ENCODE results near the gene ADD1. TPM values are rescaled to one million over a fixed set of nuclear protein-coding genes. Genes with fewer than 3 reads are reported as not detected.

The ADD1 gene
- total RNA-seq, 1 donor from 2014 or later, result 228 TPM

DNA sequence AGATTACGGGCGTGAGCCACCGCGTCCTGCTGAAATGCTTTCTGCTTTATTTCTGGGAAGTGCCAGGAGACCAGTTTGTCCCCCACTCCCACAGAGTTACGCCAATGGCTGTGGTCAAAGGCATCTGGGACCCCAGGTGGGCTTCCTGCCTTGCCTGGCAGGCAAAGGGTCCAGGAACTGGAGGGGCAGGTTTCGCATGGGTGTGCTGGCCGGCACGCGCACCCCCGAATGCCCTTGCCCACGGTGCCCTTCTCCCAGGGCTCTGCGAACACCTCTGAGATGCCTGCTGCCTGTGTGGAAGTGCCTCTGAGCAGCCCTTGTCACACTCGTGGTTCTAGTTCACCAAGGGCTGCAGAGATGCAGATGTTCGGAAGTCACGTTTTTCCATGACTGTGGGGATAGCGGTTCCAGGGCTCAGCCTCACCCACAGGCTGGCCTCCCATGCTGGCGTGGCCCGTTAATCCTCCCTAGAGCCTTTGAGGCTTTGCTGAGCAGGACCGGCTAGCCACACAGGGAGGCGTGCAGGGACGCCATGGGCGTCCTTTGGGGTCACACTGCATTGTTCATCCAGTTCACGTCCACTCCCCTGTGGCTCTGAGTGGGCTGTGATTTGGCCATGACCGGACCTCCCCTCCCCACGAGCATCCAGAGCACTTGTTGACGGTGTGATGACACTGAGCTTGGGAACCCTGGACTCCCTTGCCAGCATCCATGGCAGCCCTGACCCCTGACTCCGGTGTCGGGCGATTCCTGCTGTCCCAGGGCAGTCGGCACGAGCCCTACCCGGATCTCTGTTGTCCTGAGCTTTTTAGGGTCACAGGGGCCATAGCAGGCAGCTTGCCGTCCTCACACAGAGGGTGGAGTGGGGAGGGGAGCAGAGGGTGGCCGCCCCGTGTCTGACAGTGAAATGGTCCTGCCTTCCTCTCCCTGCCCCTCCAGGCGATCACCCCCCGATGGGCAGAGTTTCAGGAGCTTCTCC, 12.7 kb upstream of the ADD1 start:
- ATAC-seq (no peak), DNase-seq (peak; percentile 18)
- intact Hi-C loops (cut with micrococcal nuclease), result no loop called here

DNA sequence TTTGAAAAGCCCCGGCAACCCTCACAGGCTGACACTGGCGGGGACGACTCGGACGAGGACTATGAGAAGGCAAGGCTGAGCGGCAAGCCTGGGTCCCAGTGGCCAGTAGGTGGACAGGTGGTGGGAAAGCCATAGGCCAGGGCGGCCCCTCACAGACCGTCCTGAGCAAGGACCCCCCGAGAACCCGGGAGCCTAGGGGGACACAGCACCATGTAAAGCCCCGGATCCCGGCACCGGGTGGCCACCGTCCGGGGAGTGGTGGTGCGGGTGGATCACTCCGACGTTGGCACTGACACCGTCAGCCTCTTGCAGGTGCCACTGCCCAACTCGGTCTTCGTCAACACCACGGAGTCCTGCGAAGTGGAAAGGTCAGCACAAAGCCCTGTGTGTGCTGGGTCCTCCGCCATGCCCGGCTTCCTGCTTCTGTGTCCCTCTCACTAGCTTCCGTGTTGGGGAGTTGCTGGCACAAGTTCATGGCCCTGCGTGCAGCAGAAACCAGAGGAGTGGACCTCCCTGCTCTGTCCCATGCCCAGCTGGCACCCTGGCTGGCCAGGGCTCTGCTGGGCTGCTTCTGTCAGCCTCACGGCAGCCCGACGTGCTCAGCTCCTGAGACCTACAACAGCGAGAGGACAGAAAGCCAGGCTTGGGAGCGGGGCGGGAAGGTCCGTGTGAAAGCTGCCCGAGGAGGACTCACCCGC, 11.9 kb upstream of the ADD1 start:
- ATAC-seq (no peak), DNase-seq (peak; percentile 27)
- intact Hi-C loops (cut with micrococcal nuclease), result no loop called here

DNA sequence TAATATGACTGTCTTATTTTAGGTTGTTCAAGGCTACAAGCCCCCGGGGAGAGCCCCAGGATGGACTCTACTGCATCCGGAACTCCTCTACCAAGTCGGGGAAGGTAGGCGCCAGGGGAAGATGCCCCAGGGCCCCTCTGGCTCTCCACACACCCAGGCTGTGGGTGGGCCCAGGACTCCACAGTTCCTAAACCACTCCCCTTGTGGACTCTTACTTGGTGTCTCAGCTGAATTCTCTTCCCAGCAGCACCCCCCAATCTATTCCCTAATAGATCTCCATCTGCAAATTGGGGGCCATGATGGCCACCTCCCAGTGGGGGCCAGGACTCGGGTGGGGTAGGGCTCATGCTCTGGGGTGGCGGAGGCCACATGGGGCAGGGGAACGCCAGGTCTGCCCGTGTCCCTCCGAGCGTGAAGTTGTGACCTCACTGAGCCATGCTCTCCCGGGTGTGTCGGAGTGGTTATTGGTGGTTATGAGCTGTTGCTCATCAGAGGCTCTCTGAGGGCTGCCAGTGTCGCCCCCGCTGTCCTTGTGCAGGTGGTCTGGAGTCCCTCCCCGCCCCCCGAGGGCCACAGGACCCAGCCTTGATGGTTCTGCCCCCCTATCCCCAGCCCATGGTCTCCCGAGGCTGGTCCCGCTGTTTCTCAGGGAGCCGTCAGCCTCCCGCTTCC, 11.2 kb upstream of the ADD1 start:
- ATAC-seq (no peak), DNase-seq (peak; percentile 9)
- intact Hi-C loops (cut with micrococcal nuclease), result no loop called here

DNA sequence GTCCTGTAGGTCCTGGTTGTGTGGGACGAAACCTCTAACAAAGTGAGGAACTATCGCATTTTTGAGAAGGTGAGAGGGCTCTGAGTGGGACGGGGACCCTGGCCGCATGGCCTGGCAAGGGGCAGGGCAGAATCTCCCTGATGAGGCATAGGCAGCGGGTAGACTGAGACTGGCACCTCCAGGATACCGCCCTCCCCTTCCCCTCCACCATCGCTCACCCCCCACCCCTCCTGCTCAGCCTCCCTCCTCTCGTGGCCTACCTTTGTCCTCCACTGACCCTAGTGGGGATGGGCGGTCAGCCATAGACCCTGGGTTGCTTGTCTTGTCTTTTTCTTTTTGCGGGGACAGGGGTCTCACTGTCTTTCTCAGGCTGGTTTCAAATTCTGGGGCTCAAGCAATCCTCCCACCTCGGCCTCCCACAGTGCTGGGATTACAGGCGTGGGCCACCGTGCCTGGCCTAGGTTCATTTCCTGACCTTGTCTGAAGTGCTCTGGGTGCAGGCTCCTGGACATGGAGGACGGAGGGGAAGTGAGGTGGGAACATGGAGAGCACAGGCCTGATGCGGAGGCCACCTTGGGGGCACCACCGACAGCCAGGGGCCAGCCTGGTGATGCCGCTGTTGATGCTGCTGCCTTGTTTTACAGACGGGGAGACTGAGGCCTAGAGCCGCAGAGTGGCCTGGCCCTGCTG, 10.5 kb upstream of the ADD1 start:
- intact Hi-C loops (cut with micrococcal nuclease), result no loop called here
- ATAC-seq (no peak), DNase-seq (no peak)

DNA sequence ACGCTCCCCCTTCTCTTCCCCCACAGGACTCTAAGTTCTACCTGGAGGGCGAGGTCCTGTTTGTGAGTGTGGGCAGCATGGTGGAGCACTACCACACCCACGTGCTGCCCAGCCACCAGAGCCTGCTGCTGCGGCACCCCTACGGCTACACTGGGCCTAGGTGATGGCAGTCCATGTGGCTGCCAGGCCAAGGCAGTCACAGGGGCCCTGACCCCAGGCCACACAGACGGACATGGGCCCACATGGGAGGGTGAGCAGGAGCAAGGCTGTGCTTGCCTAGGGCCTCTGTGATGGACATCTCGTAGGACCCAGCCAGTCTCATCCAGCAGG, 10.0 kb upstream of the ADD1 start:
- DNase-seq (no peak), ATAC-seq (no peak)
- intact Hi-C loops (cut with micrococcal nuclease), result no loop called here

DNA sequence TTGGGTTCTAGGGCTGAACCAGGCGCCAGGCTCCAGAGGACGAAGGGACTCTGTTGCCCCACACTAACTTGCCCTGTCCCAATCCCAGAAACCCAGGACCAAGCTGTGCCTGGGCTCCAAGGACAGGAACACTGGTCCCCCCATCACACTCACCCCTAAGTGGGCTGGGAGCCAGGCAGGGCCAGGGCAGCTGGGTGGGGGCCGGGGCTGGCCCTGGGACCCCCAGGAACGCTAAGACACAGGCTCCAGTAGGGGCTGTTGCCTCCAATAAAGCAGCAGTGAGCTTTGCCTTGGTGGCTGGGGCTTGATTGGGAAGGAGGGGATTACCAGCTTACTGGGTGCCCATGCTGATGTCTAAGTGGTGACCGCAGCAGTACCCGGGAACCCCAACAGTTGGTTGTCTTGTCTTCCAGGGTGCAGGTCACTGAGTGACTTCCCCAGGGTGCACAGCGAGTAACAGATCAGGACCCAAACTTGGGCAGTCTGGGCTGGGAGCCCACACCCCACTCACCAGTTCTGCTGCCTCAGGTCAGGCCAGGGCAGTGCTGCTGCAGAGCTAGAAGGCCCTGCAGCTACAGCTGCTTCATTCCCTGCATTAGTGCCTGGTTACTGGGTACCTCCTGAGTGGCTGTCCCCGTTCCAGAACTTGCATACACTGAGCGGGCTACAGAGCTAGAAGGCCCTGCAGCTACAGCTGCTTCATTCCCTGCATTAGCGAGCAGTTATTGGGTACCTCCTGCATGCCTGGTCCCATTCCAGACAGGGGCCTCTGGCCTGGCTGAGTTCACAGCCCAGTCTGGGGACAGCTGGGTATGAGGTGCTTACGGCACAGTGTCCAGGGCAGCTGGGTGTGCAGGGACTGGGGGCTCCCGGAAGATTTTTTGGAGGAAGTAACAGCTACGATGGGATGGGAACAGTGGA, 9.4 kb upstream of the ADD1 start:
- ATAC-seq, result no peak
- intact Hi-C loops (cut with micrococcal nuclease), result no loop called here
- DNase-seq, result peak; percentile 28

DNA sequence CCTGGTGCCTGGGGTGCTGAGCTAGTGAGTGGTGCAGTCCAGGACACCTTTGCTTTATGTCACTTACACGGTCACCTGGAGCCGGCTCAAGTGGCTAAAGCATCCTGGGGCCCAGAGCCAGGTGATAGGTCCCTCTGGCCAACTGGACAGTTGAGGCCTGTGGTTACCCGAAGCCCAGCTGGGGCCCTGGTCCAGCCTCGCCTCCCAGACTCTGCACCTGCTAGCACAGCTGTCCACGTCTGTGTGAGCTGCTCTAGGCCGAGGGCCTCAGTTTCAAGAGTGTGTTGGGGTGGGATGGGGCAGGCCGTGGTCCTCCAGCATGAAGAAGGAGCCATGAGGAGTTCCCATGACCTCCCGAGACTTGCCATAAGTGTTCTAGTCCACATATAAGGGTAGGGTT, 7.7 kb upstream of the ADD1 start:
- intact Hi-C loops (cut with micrococcal nuclease), result no loop called here
- ATAC-seq (no peak), DNase-seq (no peak)

DNA sequence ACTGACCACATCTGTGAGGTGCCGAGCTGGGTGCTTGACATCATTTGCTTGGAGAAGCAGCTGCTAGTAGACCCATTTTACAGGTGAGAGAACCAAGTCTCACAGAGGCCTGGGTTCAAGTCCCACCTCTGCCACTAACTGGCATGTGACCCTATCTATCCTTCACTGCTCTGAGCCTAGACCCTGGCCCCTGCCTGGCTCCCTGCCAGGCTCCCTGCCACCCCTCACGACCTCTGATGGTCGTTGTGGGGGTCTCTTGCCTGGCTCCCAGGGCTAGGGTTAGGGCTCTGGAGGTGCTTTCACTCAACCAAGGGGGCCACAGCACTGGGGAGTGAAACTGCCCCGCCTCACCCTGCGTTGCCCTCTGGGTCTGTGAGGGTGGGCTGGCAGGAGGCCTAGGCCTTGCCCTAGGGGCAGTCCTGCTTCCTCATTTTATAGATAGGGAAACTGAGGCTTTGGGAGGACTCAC, 7.2 kb upstream of the ADD1 start:
- intact Hi-C loops (cut with micrococcal nuclease), result no loop called here
- DNase-seq, result peak; percentile 28
- ATAC-seq, result no peak

DNA sequence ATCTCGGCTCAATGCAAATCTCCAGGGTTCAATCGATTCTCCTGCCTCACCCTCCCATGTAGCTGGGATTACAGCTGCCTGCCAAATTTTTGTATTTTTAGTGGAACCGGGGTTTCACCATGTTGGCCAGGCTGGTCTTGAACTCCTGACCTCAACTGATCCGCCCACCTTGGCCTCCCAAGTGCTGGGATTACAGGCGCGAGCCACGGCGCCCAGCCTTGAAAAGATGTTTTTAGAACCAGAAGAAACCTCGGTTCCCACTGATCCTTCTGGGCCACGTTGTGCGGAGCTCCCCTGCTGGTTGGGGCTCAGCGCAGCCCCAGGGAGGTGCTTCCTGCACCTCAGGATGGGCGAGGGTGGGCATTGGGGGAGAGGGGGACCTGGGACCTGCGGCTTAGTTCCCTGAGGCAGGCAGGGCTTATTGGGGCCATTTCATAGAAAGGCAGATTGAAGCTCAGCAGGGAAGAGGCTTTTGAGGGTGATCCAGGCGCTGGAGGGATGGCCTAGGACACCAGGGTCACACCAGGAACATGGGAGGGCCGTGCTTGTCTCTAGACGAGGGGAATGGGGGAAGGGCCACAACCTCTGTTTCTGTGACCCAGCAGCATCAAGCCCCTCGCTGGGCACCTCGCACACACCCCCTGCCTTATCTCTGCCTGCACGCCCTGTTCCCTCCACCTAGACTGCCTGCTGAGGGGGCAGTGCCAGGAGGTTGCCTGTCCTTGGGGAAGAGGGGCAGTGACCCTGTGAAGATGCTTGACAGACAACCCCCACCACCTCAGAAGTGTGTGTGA, 6.3 kb upstream of the ADD1 start:
- DNase-seq (no peak), ATAC-seq (peak; percentile 3)
- intact Hi-C loops (cut with micrococcal nuclease), result no loop called here

DNA sequence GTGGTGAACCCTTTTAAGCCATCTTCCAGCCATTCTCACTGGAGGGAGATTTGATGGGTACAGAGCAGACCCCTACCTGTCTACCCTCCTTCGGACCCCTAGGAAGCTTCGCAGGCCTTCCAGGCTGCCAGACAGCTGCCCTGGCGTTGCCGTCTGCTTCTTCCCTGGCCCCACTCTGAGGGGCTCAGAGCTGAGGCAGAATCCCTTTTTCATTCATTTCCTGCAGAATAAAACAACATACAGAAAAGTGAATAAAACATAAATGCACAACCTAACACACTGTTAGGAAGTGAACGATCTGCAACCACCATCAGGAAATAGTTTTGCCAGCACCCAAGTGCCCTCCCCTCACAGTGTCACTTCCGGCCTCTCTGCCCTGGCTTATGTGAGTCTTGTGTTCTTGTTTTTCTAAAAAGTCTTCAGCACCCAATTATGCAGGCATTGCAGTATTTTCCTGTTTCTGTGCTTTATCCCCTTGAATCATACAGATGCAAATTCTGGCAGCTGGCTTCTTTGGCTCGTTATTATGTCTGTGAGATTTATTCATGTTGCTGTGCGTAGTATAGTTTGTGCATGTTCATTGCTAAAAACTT, 5.6 kb upstream of the ADD1 start:
- DNase-seq (no peak), ATAC-seq (peak; percentile 62)
- intact Hi-C loops (cut with micrococcal nuclease), result no loop called here

DNA sequence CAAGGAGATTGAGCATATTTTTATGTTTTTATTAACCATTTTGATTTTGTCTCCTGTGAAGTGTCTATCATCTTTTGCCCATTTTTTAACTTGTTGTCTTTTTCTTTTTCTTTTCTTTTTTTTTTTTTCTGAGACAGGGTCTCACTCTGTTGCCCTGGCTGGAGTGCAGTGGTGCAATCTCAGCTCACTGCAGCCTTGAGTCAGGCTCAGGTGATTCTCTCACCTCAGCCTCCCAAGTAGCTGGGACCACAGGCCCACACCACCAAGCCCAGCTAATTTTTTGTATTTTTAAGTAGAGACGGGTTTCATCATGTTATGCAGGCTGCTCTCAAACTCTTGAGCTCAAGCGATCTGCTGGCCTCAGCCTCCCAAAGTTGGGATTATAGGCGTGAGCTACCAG, 4.6 kb upstream of the ADD1 start:
- ATAC-seq, result no peak
- intact Hi-C loops (cut with micrococcal nuclease), result no loop called here
- no peak for DNase-seq

DNA sequence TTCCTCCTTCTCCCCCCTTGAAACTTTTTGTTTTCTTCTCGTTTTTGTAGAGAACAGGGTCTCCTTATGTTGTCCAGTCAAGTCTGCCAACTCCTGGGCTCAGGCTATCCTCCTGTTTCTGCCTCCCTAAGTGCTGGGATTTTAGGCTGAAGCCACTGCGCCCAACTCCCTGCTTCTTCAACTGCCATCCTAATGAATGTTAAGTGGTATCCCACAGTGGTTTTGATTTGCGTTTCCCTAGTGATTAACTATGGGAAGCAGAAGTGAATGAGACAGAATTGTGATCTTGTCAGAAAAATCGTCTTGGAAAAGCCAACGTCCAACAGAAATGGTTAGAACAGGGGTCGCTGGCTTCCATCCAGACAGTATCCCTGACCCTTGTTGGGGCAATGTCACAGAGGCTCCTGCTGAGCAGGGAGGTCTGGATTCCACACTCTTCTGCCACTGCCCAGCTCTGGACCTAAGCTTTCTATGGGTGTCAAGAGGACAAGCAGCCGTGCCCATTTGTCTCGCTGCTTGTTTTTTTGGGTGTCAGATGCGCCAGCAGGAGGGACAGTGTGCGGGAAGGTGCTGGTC, 869 bp upstream of the ADD1 start:
- intact Hi-C loops (cut with micrococcal nuclease), result no loop called here
- ATAC-seq, result peak; percentile 9
- DNase-seq, result no peak

DNA sequence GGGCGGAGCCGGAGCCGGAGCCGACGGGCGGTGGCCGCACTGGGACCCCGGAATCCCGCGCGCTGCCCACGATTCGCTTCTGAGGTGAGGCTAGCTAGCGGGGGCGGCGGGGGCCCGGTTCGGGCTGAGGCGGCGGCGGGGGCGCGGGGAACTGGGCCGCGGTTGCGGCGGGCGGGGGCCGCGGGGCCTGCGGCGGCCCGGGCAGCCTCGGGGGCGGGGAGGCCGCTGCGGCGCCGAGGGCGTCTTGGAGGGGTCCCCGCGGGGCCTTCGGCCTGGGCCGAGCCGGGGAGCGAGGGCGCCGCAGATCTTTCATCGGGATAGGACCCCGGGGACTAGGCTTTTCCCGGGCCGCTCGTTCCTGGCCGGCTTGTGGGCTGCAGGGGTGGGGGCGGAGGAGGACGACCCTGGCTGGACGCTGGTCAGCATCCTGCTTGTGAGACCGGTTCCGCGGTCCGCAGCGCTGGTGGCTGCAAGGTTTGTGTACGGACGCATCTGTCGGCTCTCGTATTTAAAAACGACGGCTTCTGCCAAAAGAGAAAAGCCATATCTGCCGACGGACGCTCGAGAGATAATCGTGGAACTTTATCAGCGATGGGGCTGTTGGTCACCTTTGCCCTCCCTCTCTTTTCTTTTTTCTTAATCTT, 419 bp downstream of the ADD1 start:
- intact Hi-C loops (cut with micrococcal nuclease), result no loop called here
- DNase-seq (peak; percentile 74), ATAC-seq (no peak)

DNA sequence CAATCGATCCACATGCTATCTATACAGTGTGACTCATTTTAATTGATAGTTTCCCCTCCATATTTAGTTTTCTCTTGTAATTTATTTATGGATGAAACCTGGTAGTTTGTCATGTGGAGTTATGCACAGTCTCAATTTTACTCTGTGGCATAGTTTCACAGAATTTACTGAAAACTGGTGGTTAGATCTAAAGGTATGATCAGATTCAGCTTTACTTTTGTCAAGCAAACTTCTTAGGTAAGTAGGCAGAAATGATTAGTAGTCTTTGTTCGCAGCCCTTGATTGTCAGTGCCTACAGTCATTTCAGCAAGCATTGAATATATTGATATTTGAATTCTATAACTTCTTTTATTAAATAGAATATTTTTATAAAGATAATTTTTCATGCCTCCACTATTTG, 2.5 kb downstream of the ADD1 start:
- ATAC-seq (no peak), DNase-seq (no peak)
- intact Hi-C loops (cut with micrococcal nuclease), result no loop called here

DNA sequence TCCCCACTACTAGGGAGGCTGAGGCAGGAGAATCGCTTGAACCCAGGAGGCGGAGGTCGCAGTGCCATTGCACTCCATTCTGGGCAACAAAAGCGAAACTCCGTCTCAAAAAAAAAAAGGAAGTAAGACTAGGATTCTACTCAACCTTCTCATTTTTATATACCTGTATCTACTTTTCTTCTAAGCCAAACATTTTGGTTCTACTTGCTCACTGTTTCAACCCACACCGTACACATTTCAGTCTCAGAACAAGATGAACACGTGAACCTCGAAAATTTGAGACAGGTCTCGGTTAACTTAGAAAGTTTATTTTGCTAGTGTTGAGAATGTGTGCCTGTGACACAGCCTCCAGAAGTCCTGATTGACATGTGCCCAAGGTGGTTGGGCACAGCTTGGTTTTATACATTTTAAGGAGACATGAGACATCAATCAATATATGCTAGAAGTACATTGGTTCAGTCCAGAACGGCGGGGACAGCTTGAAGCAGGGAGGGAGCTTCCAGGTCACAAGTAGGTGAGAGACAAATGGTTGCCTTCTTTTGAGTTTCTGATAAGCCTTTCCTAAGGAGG, 3.7 kb downstream of the ADD1 start:
- no peak for ATAC-seq
- intact Hi-C loops (cut with micrococcal nuclease), result no loop called here
- DNase-seq, result no peak

DNA sequence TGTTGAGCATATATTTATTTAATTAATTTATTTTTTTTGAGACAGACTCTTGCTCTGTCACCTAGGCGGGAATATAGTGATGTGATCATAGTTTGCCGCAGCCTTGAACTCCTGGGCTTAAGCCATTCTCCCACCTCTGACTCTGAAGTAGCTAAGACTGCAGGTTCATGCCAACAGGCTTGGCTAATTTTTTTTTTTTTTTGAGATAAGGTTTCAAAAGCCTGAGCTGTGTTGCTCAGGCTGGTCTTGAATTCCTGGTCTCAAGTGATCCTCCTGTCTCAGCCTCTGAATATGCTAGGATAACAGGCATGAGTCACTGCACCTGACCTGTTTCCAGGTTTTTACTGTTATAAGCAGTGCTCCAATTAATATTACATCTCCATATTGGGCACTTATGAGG, 4.8 kb downstream of the ADD1 start:
- ATAC-seq (no peak), DNase-seq (no peak)
- intact Hi-C loops (cut with micrococcal nuclease), result no loop called here

Data from left ventricle myocardium superior (tissue), 1 donor.